PC-3 (cell line): Measurements from ENCODE around the gene FAM131A.

Experiments
- EZH2 ChIP-seq: fragments of 300-600 bp; sonication (generic); IDR thresholded peaks from one replicate; pipeline ENCODE4 v1.6.1; 2017; ENCODE audit warnings: antibody characterized with exemption, mild to moderate bottlenecking, low read length; ENCODE audit not compliant: unreplicated experiment
- TF ChIP-seq, protein P1 (sequence below): fragments of 300-600 bp; sonication (generic); conservative IDR thresholded peaks from 2 replicates; pipeline ENCODE4 v1.5.1; 2017; ENCODE audit warnings: antibody characterized with exemption, low read depth, mild to moderate bottlenecking, low read length

DNA sequence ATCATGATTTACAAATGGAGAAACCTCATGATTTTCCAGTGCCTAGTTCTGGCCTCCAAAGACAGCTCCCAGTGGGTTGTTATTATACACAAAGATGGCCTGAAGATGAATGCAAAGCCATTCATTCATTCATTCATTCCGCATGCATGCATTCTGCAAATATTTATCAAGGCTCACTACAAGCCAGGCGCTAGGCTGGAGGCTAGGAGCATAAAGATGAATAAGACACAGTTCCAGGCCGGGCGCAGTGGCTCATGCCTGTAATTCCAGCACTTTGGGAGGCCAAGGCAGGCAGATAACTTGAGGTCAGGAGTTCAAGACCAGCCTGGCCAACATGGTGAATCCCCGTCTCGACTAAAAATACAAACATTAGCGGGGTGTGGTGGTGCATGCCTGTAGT, 40.8 kb upstream of the FAM131A start:
- TF ChIP-seq, protein P1, sequence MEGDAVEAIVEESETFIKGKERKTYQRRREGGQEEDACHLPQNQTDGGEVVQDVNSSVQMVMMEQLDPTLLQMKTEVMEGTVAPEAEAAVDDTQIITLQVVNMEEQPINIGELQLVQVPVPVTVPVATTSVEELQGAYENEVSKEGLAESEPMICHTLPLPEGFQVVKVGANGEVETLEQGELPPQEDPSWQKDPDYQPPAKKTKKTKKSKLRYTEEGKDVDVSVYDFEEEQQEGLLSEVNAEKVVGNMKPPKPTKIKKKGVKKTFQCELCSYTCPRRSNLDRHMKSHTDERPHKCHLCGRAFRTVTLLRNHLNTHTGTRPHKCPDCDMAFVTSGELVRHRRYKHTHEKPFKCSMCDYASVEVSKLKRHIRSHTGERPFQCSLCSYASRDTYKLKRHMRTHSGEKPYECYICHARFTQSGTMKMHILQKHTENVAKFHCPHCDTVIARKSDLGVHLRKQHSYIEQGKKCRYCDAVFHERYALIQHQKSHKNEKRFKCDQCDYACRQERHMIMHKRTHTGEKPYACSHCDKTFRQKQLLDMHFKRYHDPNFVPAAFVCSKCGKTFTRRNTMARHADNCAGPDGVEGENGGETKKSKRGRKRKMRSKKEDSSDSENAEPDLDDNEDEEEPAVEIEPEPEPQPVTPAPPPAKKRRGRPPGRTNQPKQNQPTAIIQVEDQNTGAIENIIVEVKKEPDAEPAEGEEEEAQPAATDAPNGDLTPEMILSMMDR: no peak
- TF ChIP-seq EZH2: no peak
